ENCODE data around the gene RNF8. TPM values are rescaled to one million over a fixed set of nuclear protein-coding genes. Genes with fewer than 3 reads are reported as not detected.
"Not testable (repeated sequence)": the region's sequence is repeated elsewhere in the genome, so short reads cannot be mapped to it uniquely, and the experiment has no call there.

Gene RNF8, protein sequence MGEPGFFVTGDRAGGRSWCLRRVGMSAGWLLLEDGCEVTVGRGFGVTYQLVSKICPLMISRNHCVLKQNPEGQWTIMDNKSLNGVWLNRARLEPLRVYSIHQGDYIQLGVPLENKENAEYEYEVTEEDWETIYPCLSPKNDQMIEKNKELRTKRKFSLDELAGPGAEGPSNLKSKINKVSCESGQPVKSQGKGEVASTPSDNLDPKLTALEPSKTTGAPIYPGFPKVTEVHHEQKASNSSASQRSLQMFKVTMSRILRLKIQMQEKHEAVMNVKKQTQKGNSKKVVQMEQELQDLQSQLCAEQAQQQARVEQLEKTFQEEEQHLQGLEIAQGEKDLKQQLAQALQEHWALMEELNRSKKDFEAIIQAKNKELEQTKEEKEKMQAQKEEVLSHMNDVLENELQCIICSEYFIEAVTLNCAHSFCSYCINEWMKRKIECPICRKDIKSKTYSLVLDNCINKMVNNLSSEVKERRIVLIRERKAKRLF
- 11.3 TPM for total RNA-seq
- long read RNA-seq, full-length matches to known transcripts: 28 of 54 reads
- long read RNA-seq, partial matches to known transcripts: 1 of 54 reads
- long read RNA-seq, other reads (novel, unspliced or antisense): 25 of 54 reads

DNA sequence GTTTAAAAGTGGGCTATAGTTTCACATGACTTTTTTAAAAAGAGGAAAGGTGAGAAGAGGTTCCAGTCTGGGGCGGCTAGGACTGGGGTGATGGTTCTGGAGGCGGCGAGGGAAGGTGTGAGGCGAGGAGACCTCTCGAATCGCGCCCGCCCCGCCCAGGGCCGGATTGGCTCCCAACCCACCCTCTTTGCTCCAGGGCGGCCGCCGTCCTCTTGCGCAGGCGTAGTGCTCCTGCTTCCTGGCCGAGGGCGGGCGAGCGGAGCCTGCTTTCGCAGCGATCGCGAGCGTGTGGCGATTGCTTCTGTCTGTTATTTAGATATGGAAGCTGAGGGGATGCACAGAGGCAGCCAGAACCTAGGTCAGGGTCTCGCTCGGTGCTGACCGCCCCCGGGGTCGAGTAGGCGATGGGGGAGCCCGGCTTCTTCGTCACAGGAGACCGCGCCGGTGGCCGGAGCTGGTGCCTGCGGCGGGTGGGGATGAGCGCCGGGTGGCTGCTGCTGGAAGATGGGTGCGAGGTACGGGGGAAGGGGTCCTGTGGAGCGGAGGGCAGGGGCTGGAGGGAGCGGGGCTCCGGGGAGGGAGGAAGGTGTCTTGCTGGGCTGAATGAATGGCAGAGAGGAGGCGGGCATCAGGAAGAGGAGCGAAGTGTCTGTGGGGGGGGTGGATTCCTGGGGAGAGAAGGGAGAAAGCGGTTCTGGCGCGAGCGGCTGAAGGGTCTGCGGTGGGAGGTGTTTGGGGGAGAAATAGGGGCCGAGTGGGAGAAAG lies at the start of gene RNF8:
Gene RNF8, plus strand, starts transcription at position 223 of the 765 bp plus-strand sequence. Its CDS starts 182 bp downstream, at position 405.
- peak; percentile 96 for DNase-seq (ENCODE audit: low spot score)

- DNase-seq (ENCODE audit: low spot score): no peak
Measured at GRCh38 chr6:37304766-37305165, 49.0 kb upstream of the RNF8 start.

- no peak for DNase-seq (ENCODE audit: low spot score)
Measured at GRCh38 chr6:37305841-37306425, 47.9 kb upstream of the RNF8 start.

DNA sequence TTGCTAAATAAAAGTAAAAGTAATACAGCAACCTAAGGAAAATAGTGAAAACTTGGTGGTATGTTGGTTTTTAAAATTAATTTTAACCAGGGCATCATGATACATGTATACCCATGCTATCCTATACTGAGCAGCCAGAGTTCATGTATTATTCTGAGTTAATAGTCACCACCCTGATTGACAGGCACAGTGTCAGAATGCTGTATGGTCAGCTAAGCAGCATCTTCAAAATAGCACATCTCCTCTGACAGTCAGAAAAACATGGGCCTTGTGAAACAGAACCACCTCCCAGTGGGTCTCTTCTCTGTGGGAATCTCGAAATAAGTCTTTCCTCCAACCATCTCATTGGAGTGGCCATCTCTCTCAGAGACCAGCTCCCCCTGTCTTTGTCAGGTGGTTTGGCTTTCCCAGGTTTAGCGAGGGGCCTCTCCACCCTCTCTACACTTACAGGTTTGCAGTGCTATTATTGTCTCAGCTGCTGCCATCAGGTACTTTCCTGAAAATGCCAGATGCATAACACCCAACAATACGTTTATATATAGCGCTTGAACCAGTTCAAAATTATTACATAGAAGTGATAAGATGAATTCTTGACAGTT lies 47.1 kb upstream of the RNF8 start:
- DNase-seq (ENCODE audit: low spot score): no peak

- not testable (repeated sequence) for DNase-seq (ENCODE audit: low spot score)
Measured at GRCh38 chr6:37307484-37307883, 46.3 kb upstream of the RNF8 start.

DNA sequence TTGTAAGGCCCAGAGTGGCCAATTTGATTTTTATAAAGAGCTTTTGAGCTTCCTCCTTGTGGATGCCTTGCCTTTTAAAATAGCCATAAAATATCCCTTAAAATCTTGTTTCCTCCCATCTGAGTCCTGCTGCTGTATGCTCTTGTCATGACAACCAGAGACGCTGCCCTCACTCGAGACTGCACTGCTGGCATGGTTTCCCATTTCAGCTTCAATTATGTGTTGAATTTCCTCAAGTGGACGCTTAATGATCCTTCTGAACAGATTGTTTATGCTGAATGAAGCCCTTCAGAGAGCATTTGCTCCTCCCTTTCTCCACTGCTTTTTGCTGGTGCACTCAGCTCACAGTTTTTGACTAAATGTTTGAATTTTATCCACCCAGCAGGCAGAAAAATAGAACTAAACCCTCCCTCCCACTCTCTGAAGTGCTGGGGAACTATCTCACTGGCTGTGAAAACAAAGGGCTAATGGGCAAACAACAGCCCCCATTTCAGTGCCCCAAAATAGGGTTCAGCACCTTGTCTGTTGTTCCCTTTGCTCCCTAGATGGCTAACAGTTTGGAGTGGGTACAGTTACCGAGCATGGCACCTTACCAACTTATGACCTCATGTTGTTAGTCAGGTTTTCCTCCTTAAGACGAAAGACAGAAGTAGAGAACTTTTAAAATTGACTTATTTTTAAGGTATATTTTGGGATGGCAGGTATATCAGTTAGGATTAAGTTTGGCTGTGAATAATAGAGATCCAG lies 45.5 kb upstream of the RNF8 start:
- DNase-seq (ENCODE audit: low spot score): no peak

DNA sequence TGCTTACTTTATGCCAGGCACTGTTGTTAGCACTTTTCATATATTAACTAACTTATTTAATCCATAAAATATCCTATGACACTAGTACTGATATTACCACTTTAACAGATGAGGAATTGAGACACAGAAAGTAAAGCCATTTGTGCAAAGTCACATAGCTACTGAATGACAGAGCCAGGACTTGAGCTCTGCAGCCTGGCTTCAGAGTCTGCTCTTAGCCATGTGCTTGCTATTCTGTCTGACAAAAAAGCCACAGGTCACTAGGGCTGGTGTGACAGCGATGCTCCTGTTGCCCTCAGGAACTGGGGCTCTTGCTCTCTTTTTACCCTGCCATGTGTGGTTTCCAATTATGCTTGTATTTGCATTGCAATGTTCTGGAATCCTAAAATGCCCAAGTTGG lies 44.7 kb upstream of the RNF8 start:
- no peak for DNase-seq (ENCODE audit: low spot score)

DNA sequence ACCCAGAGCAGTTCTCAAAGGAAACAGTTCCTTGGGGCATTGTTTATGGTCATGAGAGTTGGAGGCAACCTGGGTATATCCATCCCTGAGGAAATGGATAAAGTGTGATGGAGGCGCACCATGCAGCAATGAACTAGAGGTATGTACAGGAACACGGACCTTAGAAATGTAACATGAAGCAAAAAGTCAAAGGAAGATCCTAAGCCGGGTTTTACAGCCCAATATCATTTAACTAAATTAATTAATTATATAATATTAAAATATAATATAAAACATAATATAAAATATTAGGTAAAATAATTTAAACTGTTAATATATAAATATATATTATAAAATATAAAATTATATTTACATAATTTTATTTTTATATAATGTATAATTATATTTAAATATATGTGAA lies 44.1 kb upstream of the RNF8 start:
- DNase-seq (ENCODE audit: low spot score): no peak

DNA sequence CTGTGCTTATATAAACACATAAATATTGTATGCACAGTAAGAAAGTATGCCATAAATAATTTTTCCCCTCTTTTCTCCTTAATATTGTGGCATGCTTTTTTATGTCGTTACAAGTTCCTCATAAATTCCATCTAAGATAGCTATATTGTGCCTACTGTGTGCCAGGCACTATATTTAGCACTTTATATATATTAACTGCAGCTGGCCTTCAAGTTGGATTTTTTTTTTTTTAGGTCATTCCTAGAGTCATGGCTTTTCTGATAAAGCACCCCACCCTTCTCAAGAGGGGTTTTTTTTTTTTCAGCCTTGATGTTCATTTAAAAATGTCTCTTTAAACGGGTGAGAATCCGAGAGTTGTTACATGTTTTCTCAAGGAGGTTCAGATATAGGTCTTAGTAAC lies 42.8 kb upstream of the RNF8 start:
- DNase-seq (ENCODE audit: low spot score): no peak

GRCh38 chr6:37311741-37312473 lies 41.9 kb upstream of the RNF8 start:
- no peak for DNase-seq (ENCODE audit: low spot score)

GRCh38 chr6:37313723-37314486 lies 39.9 kb upstream of the RNF8 start:
- DNase-seq (ENCODE audit: low spot score): no peak

- DNase-seq (ENCODE audit: low spot score): no peak
Measured at GRCh38 chr6:37314487-37315156, 39.2 kb upstream of the RNF8 start.

DNA sequence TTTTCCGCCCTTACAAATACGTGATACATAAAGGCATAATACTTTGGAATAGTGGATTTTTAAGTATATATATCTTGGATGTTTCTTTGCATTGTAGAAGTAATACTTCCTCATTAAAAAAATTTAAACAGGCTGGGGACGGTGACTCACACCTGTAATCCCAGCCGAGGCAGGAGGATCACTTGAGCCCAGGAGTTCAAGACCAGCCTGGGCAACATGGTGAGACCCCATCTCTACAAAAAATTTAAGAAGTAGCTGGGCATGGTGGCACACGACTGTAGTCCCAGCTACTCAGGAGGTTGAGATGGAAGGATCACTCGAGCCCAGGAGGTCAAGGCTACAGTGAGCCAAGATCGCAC lies 38.6 kb upstream of the RNF8 start:
- DNase-seq (ENCODE audit: low spot score): no peak

GRCh38 chr6:37316071-37316470 lies 37.7 kb upstream of the RNF8 start:
- no peak for DNase-seq (ENCODE audit: low spot score)

DNA sequence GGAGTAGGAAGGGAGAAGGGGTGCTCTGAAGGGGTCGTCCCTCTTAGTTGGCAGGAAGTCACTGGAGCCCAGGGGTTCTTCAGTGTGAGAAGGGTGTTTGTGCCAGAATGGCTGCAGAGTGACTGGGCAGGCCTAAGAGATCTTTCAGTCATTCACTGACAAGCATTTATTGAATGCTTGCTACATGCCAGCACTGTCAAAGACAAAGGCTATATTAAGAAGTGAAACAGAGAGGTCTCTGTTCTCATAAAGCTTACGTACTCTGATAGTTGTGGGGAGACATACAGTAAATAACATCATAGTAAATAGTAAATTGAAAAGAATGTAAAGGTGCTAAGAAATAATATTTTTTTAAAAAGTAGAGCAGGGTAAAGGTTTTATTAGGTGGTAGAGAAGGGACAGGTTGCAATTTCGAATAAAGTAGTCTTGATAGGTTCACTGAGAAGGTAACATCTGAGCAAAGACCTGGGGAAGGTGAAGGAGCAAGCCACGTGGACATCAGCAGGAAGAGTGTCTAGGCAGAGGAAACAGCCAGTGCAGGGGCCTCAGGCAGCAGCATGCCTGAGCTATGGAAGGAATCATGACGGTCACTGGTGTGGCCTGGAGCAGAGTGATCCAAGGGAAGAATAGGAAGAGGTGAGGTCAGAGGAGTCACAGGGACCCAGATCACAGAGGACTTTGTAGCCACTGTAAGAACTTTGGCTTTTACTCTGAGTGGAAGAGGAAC lies 36.3 kb upstream of the RNF8 start:
- no peak for DNase-seq (ENCODE audit: low spot score)

DNA sequence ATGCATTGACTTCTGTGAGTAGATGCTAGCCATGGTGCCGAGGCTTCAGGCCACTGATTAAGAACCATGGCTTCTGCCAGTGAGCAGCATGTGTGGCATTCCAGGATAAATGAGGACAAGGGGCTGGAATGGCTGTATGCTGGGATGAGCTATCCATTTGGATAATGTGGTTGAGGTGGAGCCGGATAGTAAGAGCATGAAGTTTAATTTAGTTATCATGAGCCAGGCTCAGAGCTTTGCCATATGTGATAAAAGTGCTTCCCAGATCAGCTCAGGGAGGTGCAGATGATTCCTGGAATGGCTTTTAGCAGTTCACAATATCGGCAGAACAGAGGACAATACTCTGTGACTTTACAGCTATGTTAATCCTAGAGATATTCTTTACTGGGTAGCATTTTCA lies 34.6 kb upstream of the RNF8 start:
- no peak for DNase-seq (ENCODE audit: low spot score)

DNA sequence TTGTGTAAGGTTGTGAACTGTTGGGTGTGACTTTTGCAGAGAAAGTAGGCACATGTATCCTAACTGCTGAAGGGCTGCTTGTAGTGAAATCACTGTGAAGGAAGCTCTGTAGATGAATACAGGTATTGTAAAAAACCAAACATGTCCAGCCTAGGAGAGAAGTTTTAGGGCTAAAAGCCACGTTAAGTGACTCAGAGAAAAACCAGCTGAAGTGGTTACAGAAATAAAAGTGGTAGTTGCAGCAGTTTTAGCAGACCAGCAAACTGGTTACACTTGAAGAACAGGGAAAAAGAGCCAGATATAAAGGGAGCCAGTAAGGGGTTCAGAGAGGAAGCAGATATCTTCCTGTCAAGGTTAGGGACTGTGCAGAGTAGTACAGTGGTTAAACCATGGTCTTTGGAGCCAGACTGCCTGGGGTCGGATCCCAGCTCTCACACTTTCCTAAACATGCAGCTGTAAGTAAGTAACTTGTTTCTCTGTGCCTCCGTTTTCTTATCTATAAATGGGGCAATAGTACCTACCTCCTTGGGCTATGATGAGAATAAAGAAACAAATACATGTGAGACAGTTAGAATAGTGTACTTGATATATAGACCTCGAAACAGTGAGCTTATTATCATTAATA lies 33.8 kb upstream of the RNF8 start:
- no peak for DNase-seq (ENCODE audit: low spot score)

DNA sequence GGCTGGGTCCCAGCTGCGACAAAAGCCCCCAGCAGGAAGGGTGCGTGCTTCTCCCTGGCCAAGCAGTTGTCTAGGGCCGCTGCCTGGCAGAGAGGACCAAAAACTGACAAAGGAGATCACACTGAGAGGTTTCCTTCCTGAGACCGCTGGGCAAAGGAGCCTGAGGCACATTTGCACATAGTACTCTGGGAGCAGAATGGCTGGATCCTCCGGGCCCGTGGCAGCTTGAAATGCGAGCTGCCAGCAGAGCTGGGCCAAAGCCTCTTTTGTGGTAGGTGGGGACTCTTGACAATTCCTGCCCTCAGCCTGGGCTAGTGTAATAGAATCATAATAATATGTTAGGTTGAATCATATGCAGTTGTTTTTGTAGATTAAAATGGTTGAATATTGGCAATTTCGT lies 33.1 kb upstream of the RNF8 start:
- DNase-seq (ENCODE audit: low spot score): no peak
